Measurements from ENCODE around the gene TMOD1. TPM values are rescaled to one million over a fixed set of nuclear protein-coding genes. Genes with fewer than 3 reads are reported as not detected.

The TMOD1 gene
- total and polyA plus RNA-seq, 10 of the 15 experiments (the other 5 are each of a cell fraction or from before 2014, with no cell fraction given) = 4.0 to 44.1 (median 15.4) TPM

DNA sequence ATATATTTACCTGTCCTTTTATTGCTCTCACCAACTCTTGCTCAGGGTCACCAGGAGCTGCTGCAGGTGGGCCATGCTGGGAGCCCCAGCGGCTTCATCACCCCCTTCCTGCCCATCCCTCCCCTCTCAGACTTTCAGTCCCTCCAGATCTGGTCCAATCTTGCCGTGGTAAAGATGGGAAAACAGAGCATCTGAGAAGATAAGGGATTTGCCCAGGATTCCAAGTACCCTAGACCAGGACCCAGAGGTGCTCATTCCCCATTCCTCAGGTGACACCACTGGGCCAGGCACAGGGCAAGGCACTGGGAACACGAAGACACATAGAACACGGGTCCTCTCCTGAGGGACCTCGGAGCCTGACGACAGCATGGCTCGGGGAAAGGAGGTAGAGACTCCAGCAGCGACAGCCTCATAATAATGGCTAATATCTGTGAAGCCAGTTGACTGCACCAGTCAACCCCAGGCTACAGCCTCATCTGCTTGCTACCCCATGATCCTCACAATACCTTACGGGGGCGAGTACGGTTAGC lies 18.0 kb downstream of the TMOD1 start:
- in situ Hi-C loops (cut with MboI) = no loop called here
- Histone ChIP-seq H2AFZ (ENCODE audit: control insufficient read depth, low read depth, low read length) (no peak overlapping the region), H3K27ac (ENCODE audit: control insufficient read depth, insufficient read depth) (no peak overlapping the region), H3K4me3 (no peak overlapping the region), H3K79me2 (ENCODE audit: control insufficient read depth, insufficient read depth, low read length) (peaks cover 5% of the 10 kb centered on the region), H4K20me1 (ENCODE audit: control insufficient read depth, insufficient read depth) (no peaks in the 10 kb centered on the region), H3K4me1 (ENCODE audit: control insufficient read depth, insufficient read depth, low read length) (peaks cover 10% of the 10 kb centered on the region; the same call in 1 of the 2 replicates), H3K36me3 (ENCODE audit: control insufficient read depth in 2 of 2, insufficient read depth in 2 of 2, low read length in 1 of 2) (peaks cover 2% of the 10 kb centered on the region in 2 experiments; a peak in 2 of 4 replicates), H3K27me3 (replicated peaks in 1 of 2; ENCODE audit: control insufficient read depth in 2 of 2, insufficient read depth in 2 of 2, low read length in 1 of 2) (no peaks in the 10 kb centered on the region), H3K9ac (ENCODE audit: control insufficient read depth, insufficient read depth, low read length) (no peak overlapping the region), H3K9me3 (replicated peaks; ENCODE audit: control insufficient read depth, insufficient read depth, low read length) (no peaks in the 10 kb centered on the region), H3K4me2 (ENCODE audit: control insufficient read depth, insufficient read depth) (no peak overlapping the region)
- POLR2A ChIA-PET = interaction anchor here (1.6 kb wide), 1 partner anchor 9 kb away, joined by 5 read pairs; no protein-coding TSS in a partner anchor
- DNase-seq (ENCODE audit: low read depth, low spot score) = no peak
- FAIRE-seq = no peak
- TF ChIP-seq BHLHE40 (IDR thresholded peaks at IDR 0.05; ENCODE audit: borderline replicate concordance in 1 of 2, low read depth in 2 of 2, low read length in 1 of 2) = no peak
- TF ChIP-seq TCF12 (IDR thresholded peaks at IDR 0.05; ENCODE audit: low read depth, low read length) = no peak
- TF ChIP-seq FOXM1 (IDR thresholded peaks at IDR 0.05; ENCODE audit: low read depth, low read length) = no peak
- no peak for TF ChIP-seq SIN3A (IDR thresholded peaks at IDR 0.05; ENCODE audit: low read depth, low read length)
- no peak for TF ChIP-seq ASH2L (IDR thresholded peaks at IDR 0.05; ENCODE audit: borderline replicate concordance, low read depth)
- TF ChIP-seq TAF1 (IDR thresholded peaks at IDR 0.05; ENCODE audit: borderline replicate concordance, low read depth, low read length) = no peak
- no peak for TF ChIP-seq NR2F1 (conservative IDR thresholded peaks at IDR 0.05)
- TF ChIP-seq, protein P1, sequence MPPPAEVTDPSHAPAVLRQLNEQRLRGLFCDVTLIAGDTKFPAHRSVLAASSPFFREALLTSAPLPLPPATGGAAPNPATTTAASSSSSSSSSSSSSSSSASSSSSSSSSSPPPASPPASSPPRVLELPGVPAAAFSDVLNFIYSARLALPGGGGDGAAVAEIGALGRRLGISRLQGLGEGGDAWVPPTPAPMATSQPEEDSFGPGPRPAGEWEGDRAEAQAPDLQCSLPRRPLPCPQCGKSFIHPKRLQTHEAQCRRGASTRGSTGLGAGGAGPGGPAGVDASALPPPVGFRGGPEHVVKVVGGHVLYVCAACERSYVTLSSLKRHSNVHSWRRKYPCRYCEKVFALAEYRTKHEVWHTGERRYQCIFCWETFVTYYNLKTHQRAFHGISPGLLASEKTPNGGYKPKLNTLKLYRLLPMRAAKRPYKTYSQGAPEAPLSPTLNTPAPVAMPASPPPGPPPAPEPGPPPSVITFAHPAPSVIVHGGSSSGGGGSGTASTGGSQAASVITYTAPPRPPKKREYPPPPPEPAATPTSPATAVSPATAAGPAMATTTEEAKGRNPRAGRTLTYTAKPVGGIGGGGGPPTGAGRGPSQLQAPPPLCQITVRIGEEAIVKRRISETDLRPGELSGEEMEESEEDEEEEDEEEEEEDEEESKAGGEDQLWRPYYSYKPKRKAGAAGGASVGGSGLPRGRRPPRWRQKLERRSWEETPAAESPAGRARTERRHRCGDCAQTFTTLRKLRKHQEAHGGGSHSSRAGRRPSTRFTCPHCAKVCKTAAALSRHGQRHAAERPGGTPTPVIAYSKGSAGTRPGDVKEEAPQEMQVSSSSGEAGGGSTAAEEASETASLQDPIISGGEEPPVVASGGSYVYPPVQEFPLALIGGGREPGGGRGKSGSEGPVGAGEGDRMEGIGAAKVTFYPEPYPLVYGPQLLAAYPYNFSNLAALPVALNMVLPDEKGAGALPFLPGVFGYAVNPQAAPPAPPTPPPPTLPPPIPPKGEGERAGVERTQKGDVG (CRISPR knock-in tag; IDR thresholded peaks at IDR 0.05) = no peak
- TF ChIP-seq POLR2A (IDR thresholded peaks at IDR 0.05; ENCODE audit: low read depth, low read length) = no peak
- TF ChIP-seq ZNF687 (IDR thresholded peaks at IDR 0.05) = no peak
- no peak for TF ChIP-seq IKZF2 (IDR thresholded peaks at IDR 0.05)
- ATAC-seq = no peak
- no TSS peak for BruUV-seq (replicated peaks)
- WGBS (ENCODE audit: insufficient coverage, insufficient replicate concordance, low lambda C conversion rate, missing lambda C conversion rate) = 89% methylated on average over 11 of the region's 11 CpGs
- SMC1A ChIA-PET (ENCODE audit: uncharacterized antibody, unreplicated experiment) = interaction anchor here (1.2 to 2.8 kb wide), 3 partner anchors 9 to 21 kb away, joined by 3 to 12 read pairs (median 9); no protein-coding TSS in a partner anchor
- RAD21 ChIA-PET (ENCODE audit: unreplicated experiment) = no interaction called here
- CTCF ChIA-PET = interaction anchor here (1.1 kb wide), 1 partner anchor 8 kb away, joined by 3 read pairs; no protein-coding TSS in a partner anchor
- intact Hi-C loops (cut with micrococcal nuclease; ENCODE audit: unreplicated experiment) = no loop called here
